ENCODE results near the gene ASB9. TPM values are rescaled to one million over a fixed set of nuclear protein-coding genes. Genes with fewer than 3 reads are reported as not detected.

ASB9 gene
- total RNA-seq, 4 donors from 2014 or later: 3.2 to 13.8 (median 7.6) TPM

GRCh38 chrX:15215366-15215765, 54.5 kb downstream of the ASB9 start:
- Histone ChIP-seq H3K4me3 (no peak overlapping the region), H3K4me1 (no peaks in the 10 kb centered on the region), H3K27ac (no peak overlapping the region), H3K9me3 (no peaks in the 10 kb centered on the region), H3K27me3 (no peaks in the 10 kb centered on the region), H3K36me3 (no peaks in the 10 kb centered on the region)
- intact Hi-C loops (cut with DNase I; ENCODE audit: low total_unique reads): no loop called here
- no peak for TF ChIP-seq CTCF (IDR thresholded peaks at IDR 0.05)
- no peak for TF ChIP-seq POLR2A (IDR thresholded peaks at IDR 0.05)
- no peak for DNase-seq

- no peak for TF ChIP-seq CTCF (IDR thresholded peaks at IDR 0.05)
- no peak for TF ChIP-seq POLR2A (IDR thresholded peaks at IDR 0.05)
- no peaks in the 10 kb centered on the region for H3K27me3 ChIP-seq
- intact Hi-C loops (cut with DNase I; ENCODE audit: low total_unique reads): no loop called here
- H3K9me3 ChIP-seq: no peaks in the 10 kb centered on the region
- H3K4me3 ChIP-seq: no peak overlapping the region
- no peak overlapping the region for H3K27ac ChIP-seq
- DNase-seq: no peak
- no peaks in the 10 kb centered on the region for H3K4me1 ChIP-seq
- no peaks in the 10 kb centered on the region for H3K36me3 ChIP-seq
Observed at GRCh38 chrX:15214588-15214987, 55.3 kb downstream of the ASB9 start.

DNA sequence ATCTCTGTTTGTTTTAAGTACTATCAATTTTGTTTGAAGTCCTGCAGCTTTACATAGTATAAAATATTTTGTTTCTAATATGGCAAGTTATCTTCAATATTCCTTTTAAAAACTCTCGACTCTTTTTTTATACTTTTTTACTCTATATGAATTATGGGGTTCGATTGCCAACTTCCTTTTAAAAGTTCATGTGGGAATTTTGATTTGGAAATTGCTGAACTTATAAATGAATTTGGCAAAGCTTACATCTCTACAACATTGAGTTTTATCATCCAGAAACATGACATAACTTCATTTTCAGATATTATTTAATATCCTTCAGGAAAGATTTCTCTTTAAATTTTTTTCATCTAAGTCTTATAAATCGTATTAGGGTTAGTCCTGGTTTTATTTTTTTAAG, 60.8 kb downstream of the ASB9 start:
- H3K27me3 ChIP-seq: no peaks in the 10 kb centered on the region
- no peaks in the 10 kb centered on the region for H3K9me3 ChIP-seq
- H3K4me1 ChIP-seq: no peaks in the 10 kb centered on the region
- H3K27ac ChIP-seq: no peak overlapping the region
- intact Hi-C loops (cut with DNase I; ENCODE audit: low total_unique reads): no loop called here
- DNase-seq: no peak
- H3K4me3 ChIP-seq: no peak overlapping the region
- no peak for TF ChIP-seq POLR2A (IDR thresholded peaks at IDR 0.05)
- no peaks in the 10 kb centered on the region for H3K36me3 ChIP-seq

- no peak for DNase-seq
- Histone ChIP-seq H3K36me3 (no peaks in the 10 kb centered on the region), H3K27ac (no peak overlapping the region), H3K27me3 (no peaks in the 10 kb centered on the region), H3K4me1 (no peaks in the 10 kb centered on the region), H3K9me3 (no peaks in the 10 kb centered on the region), H3K4me3 (no peak overlapping the region)
- intact Hi-C loops (cut with DNase I; ENCODE audit: low total_unique reads): no loop called here
- no peak for TF ChIP-seq CTCF (IDR thresholded peaks at IDR 0.05)
- no peak for TF ChIP-seq POLR2A (IDR thresholded peaks at IDR 0.05)
Observed at GRCh38 chrX:15207994-15208393, 61.9 kb downstream of the ASB9 start.

- Histone ChIP-seq H3K27ac (no peak overlapping the region), H3K9me3 (no peaks in the 10 kb centered on the region), H3K4me1 (no peaks in the 10 kb centered on the region), H3K36me3 (no peaks in the 10 kb centered on the region), H3K27me3 (no peaks in the 10 kb centered on the region), H3K4me3 (no peak overlapping the region)
- intact Hi-C loops (cut with DNase I; ENCODE audit: low total_unique reads): no loop called here
- no peak for DNase-seq
- TF ChIP-seq POLR2A (IDR thresholded peaks at IDR 0.05) (no peak), CTCF (IDR thresholded peaks at IDR 0.05) (no peak)
Observed at GRCh38 chrX:15207384-15207783, 62.5 kb downstream of the ASB9 start.

- H3K36me3 ChIP-seq: no peaks in the 10 kb centered on the region
- no peaks in the 10 kb centered on the region for H3K9me3 ChIP-seq
- TF ChIP-seq POLR2A (IDR thresholded peaks at IDR 0.05): no peak
- TF ChIP-seq CTCF (IDR thresholded peaks at IDR 0.05): no peak
- H3K4me1 ChIP-seq: no peaks in the 10 kb centered on the region
- no peak overlapping the region for H3K27ac ChIP-seq
- no peaks in the 10 kb centered on the region for H3K27me3 ChIP-seq
- H3K4me3 ChIP-seq: no peak overlapping the region
- intact Hi-C loops (cut with DNase I; ENCODE audit: low total_unique reads): no loop called here
- no peak for DNase-seq
Observed at GRCh38 chrX:15206306-15206705, 63.6 kb downstream of the ASB9 start.
